ENCODE measurements around the gene ENOX1.

GRCh38 chr13:43626994-43627393 lies 159.8 kb downstream of the ENOX1 start:
- TF ChIP-seq CTCF (IDR thresholded peaks at IDR 0.05; ENCODE audit: control extremely low read depth in 1 of 3, insufficient read depth in 1 of 3, low read depth in 1 of 3, low read length in 3 of 3) (no peak), PHF8 (conservative IDR thresholded peaks at IDR 0.05; ENCODE audit: low read depth, low read length) (no peak), POLR2AphosphoS5 (IDR thresholded peaks at IDR 0.05; ENCODE audit: low read depth, low read length) (no peak), EZH2 (IDR thresholded peaks at IDR 0.05; ENCODE audit: low read depth, low read length, severe bottlenecking) (no peak), CEBPB (IDR thresholded peaks at IDR 0.05; ENCODE audit: low read depth, low read length) (no peak), JUN (IDR thresholded peaks at IDR 0.05; ENCODE audit: low read depth, low read length) (no peak), NANOG (IDR thresholded peaks at IDR 0.05; ENCODE audit: insufficient read depth, low read depth, low read length, poor library complexity, severe bottlenecking) (no peak), SRF (IDR thresholded peaks at IDR 0.05; ENCODE audit: low read depth, low read length) (no peak), KDM1A (IDR thresholded peaks at IDR 0.05; ENCODE audit: borderline replicate concordance, low read length) (no peak)

Measured in H1 (cell line).